Neural crest cell (in vitro differentiated cells): ENCODE data around the gene RHBDF2. TPM values are rescaled to one million over a fixed set of nuclear protein-coding genes. Genes with fewer than 3 reads are reported as not detected.
A peak's percentile ranks its signal among the peaks of the same experiment; 100 is the strongest.

ENCODE experiments used
- DNase-seq: peaks from one replicate; pipeline ENCODE4 v3.0.0; 2021; ENCODE audit warnings: low read depth, mixed read lengths, low spot score
- H3K27ac Mint-ChIP-seq: one replicate; pipeline ENCODE4 v1.8.0; 2021; ENCODE audit warnings: mild to moderate bottlenecking, mixed read lengths; ENCODE audit not compliant: unreplicated experiment
- H3K27me3 Mint-ChIP-seq: 2 replicates; pipeline ENCODE4 v1.8.0; 2021; ENCODE audit warnings: low read depth, mild to moderate bottlenecking, mixed read lengths
- H3K36me3 Mint-ChIP-seq: 2 replicates; pipeline ENCODE4 v1.8.0; 2021; ENCODE audit warnings: low read depth, mild to moderate bottlenecking, mixed read lengths
- H3K4me1 Mint-ChIP-seq: 2 replicates; pipeline ENCODE4 v1.8.0; 2021; ENCODE audit warnings: mixed read lengths
- H3K4me3 Mint-ChIP-seq: one replicate; pipeline ENCODE4 v1.8.0; 2021; ENCODE audit warnings: mild to moderate bottlenecking, mixed read lengths
- H3K9me3 Mint-ChIP-seq: 2 replicates; pipeline ENCODE4 v1.8.0; 2021; ENCODE audit warnings: mixed read lengths
- CTCF ChIP-seq: fragments of 200-600 bp; sonication (generic); conservative IDR thresholded peaks from 2 replicates; pipeline ENCODE4 v1.5.0; 2021; ENCODE audit warnings: antibody characterized with exemption, mild to moderate bottlenecking
- total RNA-seq: library from RNA; stranded (reverse); gene quantifications from 2 replicates; pipeline ENCODE4 v1.2.1, GENCODE V29; 2021

Gene RHBDF2
- total RNA-seq, 1 donor from 2014 or later = 3.6 TPM

GRCh38 chr17:76452127-76452659 is 49.0 kb downstream of the RHBDF2 start:
- peaks cover 51% of the 10 kb centered on the region for H3K4me1 Mint-ChIP-seq
- H3K27ac Mint-ChIP-seq = peak overlapping the region; percentile 91
- H3K36me3 Mint-ChIP-seq = no peaks in the 10 kb centered on the region
- peak; percentile 23 for DNase-seq
- TF ChIP-seq CTCF = no peak
- H3K4me3 Mint-ChIP-seq = peak overlapping the region; percentile 97
- H3K9me3 Mint-ChIP-seq = no peaks in the 10 kb centered on the region
- H3K27me3 Mint-ChIP-seq = no peaks in the 10 kb centered on the region

GRCh38 chr17:76451506-76451905 is 49.7 kb downstream of the RHBDF2 start:
- H3K27ac Mint-ChIP-seq = peak overlapping the region; percentile 84
- no peak for DNase-seq
- H3K36me3 Mint-ChIP-seq = no peaks in the 10 kb centered on the region
- peak overlapping the region; percentile 97 for H3K4me3 Mint-ChIP-seq
- no peaks in the 10 kb centered on the region for H3K27me3 Mint-ChIP-seq
- no peaks in the 10 kb centered on the region for H3K9me3 Mint-ChIP-seq
- H3K4me1 Mint-ChIP-seq = peaks cover 58% of the 10 kb centered on the region
- no peak for TF ChIP-seq CTCF

GRCh38 chr17:76449126-76449525 is 52.1 kb downstream of the RHBDF2 start:
- no peaks in the 10 kb centered on the region for H3K36me3 Mint-ChIP-seq
- TF ChIP-seq CTCF = no peak
- peak overlapping the region; percentile 52 for H3K4me3 Mint-ChIP-seq
- H3K27ac Mint-ChIP-seq = no peak overlapping the region
- no peaks in the 10 kb centered on the region for H3K9me3 Mint-ChIP-seq
- H3K4me1 Mint-ChIP-seq = peaks cover 81% of the 10 kb centered on the region
- DNase-seq = no peak
- H3K27me3 Mint-ChIP-seq = no peaks in the 10 kb centered on the region

- Mint-ChIP-seq H3K36me3 (no peaks in the 10 kb centered on the region), H3K9me3 (no peaks in the 10 kb centered on the region), H3K27ac (no peak overlapping the region), H3K4me1 (peaks cover 81% of the 10 kb centered on the region), H3K4me3 (peak overlapping the region; percentile 52), H3K27me3 (no peaks in the 10 kb centered on the region)
- TF ChIP-seq CTCF = no peak
- no peak for DNase-seq
Observed at GRCh38 chr17:76447931-76448652, 53.1 kb downstream of the RHBDF2 start.

- no peak for DNase-seq
- no peak overlapping the region for H3K27ac Mint-ChIP-seq
- no peaks in the 10 kb centered on the region for H3K9me3 Mint-ChIP-seq
- TF ChIP-seq CTCF = no peak
- H3K4me1 Mint-ChIP-seq = peaks cover 85% of the 10 kb centered on the region
- H3K27me3 Mint-ChIP-seq = no peaks in the 10 kb centered on the region
- no peaks in the 10 kb centered on the region for H3K36me3 Mint-ChIP-seq
- no peak overlapping the region for H3K4me3 Mint-ChIP-seq
Observed at GRCh38 chr17:76446449-76447231, 54.6 kb downstream of the RHBDF2 start.
